HUES64 (cell line): ENCODE data around the gene ANK3.
"Not testable (repeated sequence)": the region's sequence is repeated elsewhere in the genome, so short reads cannot be mapped to it uniquely, and the experiment has no call there.

Source experiments
- H3K27ac ChIP-seq: 2 replicates; pipeline ENCODE4 v1.7.0; 2013; ENCODE audit warnings: low read depth, low read length, inconsistent platforms
- H3K27me3 ChIP-seq: 2 replicates; pipeline ENCODE4 v1.6.1; 2013; ENCODE audit warnings: mild to moderate bottlenecking, low read length; ENCODE audit not compliant: insufficient read depth
- H3K36me3 ChIP-seq: 2 replicates; pipeline ENCODE4 v1.6.1; 2013; ENCODE audit warnings: mild to moderate bottlenecking, low read length; ENCODE audit not compliant: insufficient read depth
- H3K4me1 ChIP-seq: 2 replicates; pipeline ENCODE4 v1.6.1; 2013; ENCODE audit warnings: mild to moderate bottlenecking, low read length, moderate library complexity; ENCODE audit not compliant: insufficient read depth
- H3K4me3 ChIP-seq: 2 replicates; pipeline ENCODE4 v1.5.1; 2013; ENCODE audit warnings: mild to moderate bottlenecking, low read length, moderate library complexity
- H3K9ac ChIP-seq: 2 replicates; pipeline ENCODE4 v1.6.1; 2013; ENCODE audit warnings: mild to moderate bottlenecking, low read depth, low read length
- H3K9me3 ChIP-seq: 2 replicates; pipeline ENCODE4 v1.6.1; 2013; ENCODE audit warnings: low read depth, low read length; ENCODE audit not compliant: insufficient read depth
- WGBS: fragments of 150-250, 120-280 bp; methylation state at CpG from one replicate; pipeline ENCODE4 v1.1.7; 2013; ENCODE audit warnings: missing lambda C conversion rate; 5-methylcytosine and 5-hydroxymethylcytosine counted together

Gene ANK3

GRCh38 chr10:60304829-60305379, 84.8 kb downstream of the ANK3 start:
- Histone ChIP-seq H3K4me3 (no peak overlapping the region), H3K36me3 (no peaks in the 10 kb centered on the region), H3K27ac (no peak overlapping the region), H3K9me3 (no peaks in the 10 kb centered on the region), H3K4me1 (peaks cover 10% of the 10 kb centered on the region), H3K9ac (no peak overlapping the region), H3K27me3 (no peaks in the 10 kb centered on the region)
- 83% methylated on average over 2 of the region's 2 CpGs for WGBS

GRCh38 chr10:60303778-60304177, 85.9 kb downstream of the ANK3 start:
- no peak overlapping the region for H3K27ac ChIP-seq
- no peak overlapping the region for H3K9ac ChIP-seq
- H3K4me1 ChIP-seq: peaks cover 17% of the 10 kb centered on the region
- no peaks in the 10 kb centered on the region for H3K9me3 ChIP-seq
- no peak overlapping the region for H3K4me3 ChIP-seq
- WGBS: 91% methylated on average over 1 of the region's 1 CpG
- H3K36me3 ChIP-seq: no peaks in the 10 kb centered on the region
- no peaks in the 10 kb centered on the region for H3K27me3 ChIP-seq

- Histone ChIP-seq H3K9me3 (no peaks in the 10 kb centered on the region), H3K4me1 (peaks cover 17% of the 10 kb centered on the region), H3K36me3 (no peaks in the 10 kb centered on the region), H3K27ac (peak overlapping the region; percentile 64), H3K9ac (0 out of 2 replicates have a peak overlapping the region, but pooled peaks have one; percentile 13), H3K4me3 (no peak overlapping the region), H3K27me3 (no peaks in the 10 kb centered on the region)
- 72% methylated on average over 8 of the region's 11 CpGs for WGBS
Observed at GRCh38 chr10:60299961-60300883, 89.5 kb downstream of the ANK3 start.

- Histone ChIP-seq H3K4me1 (peaks cover 17% of the 10 kb centered on the region), H3K36me3 (no peaks in the 10 kb centered on the region), H3K27me3 (no peaks in the 10 kb centered on the region), H3K27ac (no peak overlapping the region), H3K9me3 (no peaks in the 10 kb centered on the region), H3K4me3 (no peak overlapping the region), H3K9ac (no peak overlapping the region)
- WGBS: 100% methylated on average over 1 of the region's 1 CpG
Observed at GRCh38 chr10:60299390-60299778, 90.3 kb downstream of the ANK3 start.

- H3K9me3 ChIP-seq: no peaks in the 10 kb centered on the region
- no peak overlapping the region for H3K9ac ChIP-seq
- H3K4me3 ChIP-seq: no peak overlapping the region
- no peaks in the 10 kb centered on the region for H3K36me3 ChIP-seq
- 95% methylated on average over 6 of the region's 9 CpGs for WGBS
- no peaks in the 10 kb centered on the region for H3K27me3 ChIP-seq
- no peak overlapping the region for H3K27ac ChIP-seq
- H3K4me1 ChIP-seq: peaks cover 17% of the 10 kb centered on the region
Observed at GRCh38 chr10:60298408-60299389, 91.0 kb downstream of the ANK3 start.

GRCh38 chr10:60296073-60296472, 93.6 kb downstream of the ANK3 start:
- Histone ChIP-seq H3K4me1 (peaks cover 17% of the 10 kb centered on the region), H3K27me3 (no peaks in the 10 kb centered on the region), H3K9me3 (no peaks in the 10 kb centered on the region), H3K9ac (no peak overlapping the region), H3K27ac (no peak overlapping the region), H3K36me3 (no peaks in the 10 kb centered on the region), H3K4me3 (no peak overlapping the region)
- WGBS: 86% methylated on average over 1 of the region's 1 CpG

GRCh38 chr10:60295028-60295937, 94.4 kb downstream of the ANK3 start:
- Histone ChIP-seq H3K36me3 (no peaks in the 10 kb centered on the region), H3K9ac (no peak overlapping the region), H3K4me3 (no peak overlapping the region), H3K27me3 (no peaks in the 10 kb centered on the region), H3K4me1 (peaks cover 10% of the 10 kb centered on the region), H3K27ac (no peak overlapping the region), H3K9me3 (no peaks in the 10 kb centered on the region)
- WGBS: 93% methylated on average over 8 of the region's 9 CpGs

- H3K36me3 ChIP-seq: no peaks in the 10 kb centered on the region
- no peaks in the 10 kb centered on the region for H3K27me3 ChIP-seq
- no peaks in the 10 kb centered on the region for H3K4me1 ChIP-seq
- no peak overlapping the region for H3K9ac ChIP-seq
- H3K27ac ChIP-seq: no peak overlapping the region
- no peaks in the 10 kb centered on the region for H3K9me3 ChIP-seq
- no peak overlapping the region for H3K4me3 ChIP-seq
- 96% methylated on average over 6 of the region's 6 CpGs for WGBS
Observed at GRCh38 chr10:60293581-60294175, 96.0 kb downstream of the ANK3 start.

GRCh38 chr10:60292998-60293397, 96.7 kb downstream of the ANK3 start:
- no peak overlapping the region for H3K27ac ChIP-seq
- no peaks in the 10 kb centered on the region for H3K36me3 ChIP-seq
- no peak overlapping the region for H3K4me3 ChIP-seq
- 90% methylated on average over 8 of the region's 8 CpGs for WGBS
- H3K9ac ChIP-seq: no peak overlapping the region
- no peaks in the 10 kb centered on the region for H3K27me3 ChIP-seq
- H3K4me1 ChIP-seq: no peaks in the 10 kb centered on the region
- H3K9me3 ChIP-seq: no peaks in the 10 kb centered on the region

- 87% methylated on average over 6 of the region's 6 CpGs for WGBS
- not testable (repeated sequence) for H3K27me3 ChIP-seq, H3K4me1 ChIP-seq, H3K9ac ChIP-seq, H3K4me3 ChIP-seq, H3K9me3 ChIP-seq, H3K36me3 ChIP-seq, H3K27ac ChIP-seq
Observed at GRCh38 chr10:60292536-60292935, 97.1 kb downstream of the ANK3 start.
